Measurements from ENCODE around the gene ICE1. TPM values are rescaled to one million over a fixed set of nuclear protein-coding genes. Genes with fewer than 3 reads are reported as not detected.
"Not testable (repeated sequence)": the region's sequence is repeated elsewhere in the genome, so short reads cannot be mapped to it uniquely, and the experiment has no call there.

The ICE1 gene
- total and polyA plus RNA-seq, 12 donors, result 4.8 to 20.3 (median 18.6) TPM

DNA sequence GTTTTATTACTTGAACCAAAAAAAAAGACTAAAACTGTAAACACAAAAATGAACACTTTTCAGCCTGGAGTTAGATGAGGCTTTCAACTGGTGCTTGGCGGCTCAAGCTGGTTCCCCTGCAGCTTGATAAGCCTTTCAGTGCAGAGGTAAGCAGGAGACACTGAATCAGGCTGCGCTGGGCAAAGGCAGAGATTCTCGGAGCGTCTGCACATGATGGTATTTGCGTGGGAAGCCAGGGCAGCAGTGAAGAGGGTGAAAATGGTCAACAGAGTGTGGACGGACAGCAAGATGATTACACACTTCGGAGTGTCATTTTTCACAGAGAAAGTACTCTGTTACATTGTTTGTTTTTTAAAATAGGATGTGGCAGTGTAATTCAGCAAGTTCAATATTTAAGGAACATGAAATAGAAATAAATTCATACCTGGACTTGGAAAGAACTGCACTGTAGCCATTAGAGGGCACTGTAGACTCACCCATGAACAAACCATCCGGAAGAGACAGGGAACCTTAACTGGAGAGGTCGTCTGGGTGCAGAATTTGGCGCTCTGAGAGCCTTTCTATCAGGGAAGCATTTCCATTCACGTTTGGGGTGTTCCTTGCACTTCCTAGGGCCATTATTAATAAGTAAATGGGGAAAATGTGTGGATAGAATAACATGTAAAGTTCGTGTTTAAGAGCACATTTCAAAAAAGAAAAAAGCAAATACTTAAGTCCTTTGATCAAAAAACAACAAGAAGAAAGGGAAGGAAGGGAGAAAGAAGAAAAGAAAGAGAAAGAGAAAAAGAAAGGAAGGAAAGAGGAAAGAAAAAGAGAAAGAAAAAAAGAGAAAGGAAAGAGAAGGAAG lies 69.8 kb downstream of the ICE1 start:
- Histone ChIP-seq H3K4me1 (peaks cover 0 to 26% (median 10%) of the 10 kb centered on the region in 9 donors), H3K4me3 (no peak overlapping the region), H3K9me3 (no peaks in the 10 kb centered on the region), H3K27ac (no peak overlapping the region), H3K27me3 (peaks cover 0 to 29% (median 0%) of the 10 kb centered on the region in 7 donors), H3K36me3 (peaks cover 0 to 38% (median 14%) of the 10 kb centered on the region in 9 donors)
- TF ChIP-seq, protein P1, sequence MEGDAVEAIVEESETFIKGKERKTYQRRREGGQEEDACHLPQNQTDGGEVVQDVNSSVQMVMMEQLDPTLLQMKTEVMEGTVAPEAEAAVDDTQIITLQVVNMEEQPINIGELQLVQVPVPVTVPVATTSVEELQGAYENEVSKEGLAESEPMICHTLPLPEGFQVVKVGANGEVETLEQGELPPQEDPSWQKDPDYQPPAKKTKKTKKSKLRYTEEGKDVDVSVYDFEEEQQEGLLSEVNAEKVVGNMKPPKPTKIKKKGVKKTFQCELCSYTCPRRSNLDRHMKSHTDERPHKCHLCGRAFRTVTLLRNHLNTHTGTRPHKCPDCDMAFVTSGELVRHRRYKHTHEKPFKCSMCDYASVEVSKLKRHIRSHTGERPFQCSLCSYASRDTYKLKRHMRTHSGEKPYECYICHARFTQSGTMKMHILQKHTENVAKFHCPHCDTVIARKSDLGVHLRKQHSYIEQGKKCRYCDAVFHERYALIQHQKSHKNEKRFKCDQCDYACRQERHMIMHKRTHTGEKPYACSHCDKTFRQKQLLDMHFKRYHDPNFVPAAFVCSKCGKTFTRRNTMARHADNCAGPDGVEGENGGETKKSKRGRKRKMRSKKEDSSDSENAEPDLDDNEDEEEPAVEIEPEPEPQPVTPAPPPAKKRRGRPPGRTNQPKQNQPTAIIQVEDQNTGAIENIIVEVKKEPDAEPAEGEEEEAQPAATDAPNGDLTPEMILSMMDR (IDR thresholded peaks at IDR 0.05), result peak; percentile 50 to 79 (median 72)
- peak in 4 of 8 donors; percentile 23 to 47 (median 43) for ATAC-seq
- DNase-seq, result peak in 1 of 2 donors; percentile 28
- intact Hi-C loops (cut with DNase I), result loop anchor here in 8 of 10 donors (5.0 to 10.0 kb wide), 11 partner anchors 302 to 1255 kb away; partner anchors contain the start of gene MED10 (in 2 of the 8)
- 27 to 29% methylated on average over 12 of the region's 12 CpGs for WGBS, 2 donors

DNA sequence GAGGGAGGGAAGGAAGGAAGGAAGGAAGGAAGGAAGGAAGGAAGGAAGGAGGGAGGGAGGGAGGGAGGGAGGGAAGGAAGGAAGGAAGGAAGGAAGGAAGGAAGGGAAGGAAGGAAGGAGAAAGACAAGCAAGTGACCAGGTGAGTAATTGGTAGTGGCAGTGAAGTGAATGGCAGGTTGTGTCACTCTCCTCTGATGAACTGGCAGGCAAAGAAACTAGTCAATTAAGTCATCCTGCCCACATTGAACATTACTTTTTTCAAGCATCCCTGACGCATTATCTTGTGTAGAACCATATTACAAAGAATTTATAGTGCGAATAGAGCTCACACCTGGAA lies 70.4 kb downstream of the ICE1 start:
- not testable (repeated sequence) for H3K9me3 ChIP-seq, H3K27ac ChIP-seq, ATAC-seq, DNase-seq, H3K4me3 ChIP-seq
- peaks cover 0 to 26% (median 10%) of the 10 kb centered on the region in 9 donors for H3K4me1 ChIP-seq
- intact Hi-C loops (cut with DNase I), result loop anchor here in 8 of 10 donors (5.0 to 10.0 kb wide), 11 partner anchors 302 to 1254 kb away; partner anchors contain the start of gene MED10 (in 2 of the 8)
- H3K27me3 ChIP-seq, result peaks cover 0 to 31% (median 0%) of the 10 kb centered on the region in 7 donors
- 79 to 87% methylated on average over 2 of the region's 2 CpGs for WGBS, 2 donors
- peaks cover 0 to 32% (median 8%) of the 10 kb centered on the region in 9 donors for H3K36me3 ChIP-seq

DNA sequence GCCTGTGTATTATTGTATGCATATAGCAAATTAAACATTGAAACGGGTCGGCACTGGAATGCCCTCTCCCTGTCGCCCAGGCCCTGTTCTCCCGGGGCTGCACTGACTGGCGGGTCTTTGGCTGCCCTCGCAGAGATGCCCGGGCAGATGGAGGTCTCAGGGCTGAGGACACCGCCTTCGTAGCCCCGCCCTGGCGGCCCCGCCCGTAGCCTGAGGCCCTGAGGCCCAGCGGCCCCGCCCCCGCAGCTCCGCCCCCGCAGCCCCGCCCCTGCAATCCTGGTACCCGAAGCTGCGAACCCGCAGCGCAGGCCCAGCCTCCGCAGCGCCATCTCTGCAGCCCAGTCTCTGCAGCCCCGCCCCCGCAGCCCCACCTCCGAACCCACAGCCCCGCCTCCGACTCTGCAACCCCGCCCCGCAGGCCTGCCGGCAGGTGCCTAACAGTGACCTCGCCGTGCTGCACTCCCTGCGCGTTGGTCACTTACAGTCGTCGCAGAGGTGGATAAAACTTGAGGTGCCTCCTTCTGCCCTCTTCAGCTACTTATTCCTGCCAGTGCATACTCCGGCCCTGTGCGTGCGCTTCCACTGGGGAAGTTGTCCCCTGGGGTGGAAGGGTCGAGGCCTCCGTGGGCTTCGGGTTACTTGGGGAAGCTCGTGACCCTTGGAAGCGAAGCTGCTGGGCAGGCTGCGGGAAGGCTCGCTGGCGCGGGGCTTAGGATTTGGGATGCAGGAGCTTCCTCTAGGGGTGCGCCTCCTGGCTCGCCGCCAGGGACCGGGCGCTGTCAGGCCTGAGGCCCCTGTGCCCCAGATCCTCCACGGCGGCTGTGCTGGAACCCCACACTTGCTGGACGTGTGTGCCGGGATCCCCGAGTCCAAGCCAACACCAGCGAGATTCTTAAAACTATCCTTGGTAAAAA lies 72.3 kb downstream of the ICE1 start:
- ATAC-seq, result peak; percentile 78 to 91 (median 86)
- TF ChIP-seq, protein P1 (IDR thresholded peaks at IDR 0.05), result peak in 1 of 9 donors; percentile 13
- Histone ChIP-seq H3K27ac (no peak overlapping the region), H3K4me1 (peaks cover 0 to 26% (median 10%) of the 10 kb centered on the region in 9 donors), H3K4me3 (peak overlapping the region in 9 of 10 donors; percentile 1 to 45 (median 31)), H3K36me3 (peaks cover 0 to 13% (median 0%) of the 10 kb centered on the region in 9 donors), H3K27me3 (peaks cover 0 to 31% (median 0%) of the 10 kb centered on the region in 7 donors), H3K9me3 (no peaks in the 10 kb centered on the region)
- peak; percentile 61 to 82 for DNase-seq
- intact Hi-C loops (cut with DNase I), result loop anchor here (5.0 to 10.0 kb wide), 14 partner anchors 273 to 1253 kb away; partner anchors contain the start of gene MED10 (in 2 of the 10)
- WGBS, 2 donors, result 18% methylated on average over 61 to 62 of the region's 62 CpGs

DNA sequence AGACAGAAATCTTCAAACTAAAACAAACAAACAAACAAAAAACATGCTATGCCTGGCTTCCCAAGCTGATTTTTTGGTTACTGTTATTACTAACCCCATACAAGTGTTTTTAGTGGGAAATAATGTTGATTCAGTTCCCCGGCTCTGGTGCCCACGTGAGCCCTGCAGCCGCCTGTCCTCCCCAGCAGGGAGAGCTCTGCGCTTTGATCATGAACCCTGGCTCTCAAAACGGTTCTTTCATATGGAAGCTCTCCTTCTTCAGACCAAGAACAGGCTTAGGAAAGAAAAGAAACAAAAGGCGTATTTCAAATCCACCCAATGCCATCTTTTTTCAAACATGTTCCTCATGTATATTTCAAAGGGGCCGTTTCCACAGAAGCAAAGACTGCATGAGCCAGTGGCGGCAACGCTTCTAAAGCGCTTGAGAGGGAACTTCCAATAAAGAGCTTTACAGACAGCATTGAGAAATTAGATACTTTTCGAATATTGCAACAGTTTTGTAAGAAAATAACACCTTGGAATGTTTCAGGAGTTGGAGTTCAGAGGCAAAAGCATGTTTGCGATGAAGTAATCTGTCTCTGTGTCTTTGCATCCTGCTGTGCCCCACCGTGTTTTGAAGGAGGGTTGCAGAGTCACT lies 74.8 kb downstream of the ICE1 start:
- peak; percentile 32 to 55 for DNase-seq
- ATAC-seq, result peak; percentile 60 to 79 (median 74)
- H3K27me3 ChIP-seq, result peaks cover 0 to 31% (median 0%) of the 10 kb centered on the region in 7 donors
- no peak overlapping the region for H3K4me3 ChIP-seq
- intact Hi-C loops (cut with DNase I), result loop anchor here (5.0 to 10.0 kb wide), 11 partner anchors 270 to 1248 kb away; partner anchors contain the start of gene MED10 (in 2 of the 10)
- peaks cover 0 to 24% (median 10%) of the 10 kb centered on the region in 9 donors for H3K4me1 ChIP-seq
- H3K9me3 ChIP-seq, result no peaks in the 10 kb centered on the region
- no peak overlapping the region for H3K27ac ChIP-seq
- no peaks in the 10 kb centered on the region for H3K36me3 ChIP-seq
- TF ChIP-seq, protein P1 (IDR thresholded peaks at IDR 0.05), result peak; percentile 28 to 85 (median 73)
- 42 to 45% methylated on average over 13 of the region's 13 CpGs for WGBS, 2 donors
